NCI-H748 (cell line): ENCODE measurements around the gene COL7A1.
"Not testable (repeated sequence)": the region's sequence is repeated elsewhere in the genome, so short reads cannot be mapped to it uniquely, and the experiment has no call there.

ENCODE experiments used
- DNase-seq: peaks from one replicate; lab custom pipeline; 2025; ENCODE audit not compliant: unreplicated experiment; lab: John Stamatoyannopoulos, UW

The COL7A1 gene

GRCh38 chr3:48546203-48546829 lies 48.8 kb downstream of the COL7A1 start:
- DNase-seq, result no peak

- no peak for DNase-seq
These were observed 51.0 kb downstream of the COL7A1 start for GRCh38 chr3:48544141-48544540.

GRCh38 chr3:48543271-48543866 lies 51.8 kb downstream of the COL7A1 start:
- no peak for DNase-seq

GRCh38 chr3:48538451-48538850 lies 56.7 kb downstream of the COL7A1 start:
- no peak for DNase-seq

- DNase-seq, result no peak
These were observed 58.3 kb downstream of the COL7A1 start for GRCh38 chr3:48536785-48537184.

GRCh38 chr3:48536116-48536515 lies 59.0 kb downstream of the COL7A1 start:
- no peak for DNase-seq

GRCh38 chr3:48535578-48535977 lies 59.6 kb downstream of the COL7A1 start:
- no peak for DNase-seq

- DNase-seq, result no peak
These were observed 62.2 kb downstream of the COL7A1 start for GRCh38 chr3:48532977-48533337.

GRCh38 chr3:48532271-48532976 lies 62.7 kb downstream of the COL7A1 start:
- no peak for DNase-seq

- DNase-seq, result not testable (repeated sequence)
These were observed 64.4 kb downstream of the COL7A1 start for GRCh38 chr3:48530701-48531100.

- no peak for DNase-seq
These were observed 66.4 kb downstream of the COL7A1 start for GRCh38 chr3:48528754-48529153.

GRCh38 chr3:48528048-48528447 lies 67.1 kb downstream of the COL7A1 start:
- no peak for DNase-seq

GRCh38 chr3:48524970-48525369 lies 70.2 kb downstream of the COL7A1 start:
- no peak for DNase-seq

GRCh38 chr3:48521635-48522034 lies 73.5 kb downstream of the COL7A1 start:
- DNase-seq, result no peak

- DNase-seq, result no peak
These were observed 75.9 kb downstream of the COL7A1 start for GRCh38 chr3:48519277-48519643.

- DNase-seq, result no peak
These were observed 76.4 kb downstream of the COL7A1 start for GRCh38 chr3:48518638-48519276.

GRCh38 chr3:48518069-48518468 lies 77.1 kb downstream of the COL7A1 start:
- DNase-seq, result no peak

- no peak for DNase-seq
These were observed 78.6 kb downstream of the COL7A1 start for GRCh38 chr3:48516571-48516970.

GRCh38 chr3:48514431-48515227 lies 80.5 kb downstream of the COL7A1 start:
- no peak for DNase-seq
